Gastrocnemius medialis (tissue), 4 donors: ENCODE results near the gene HLA-DOB. TPM values are rescaled to one million over a fixed set of nuclear protein-coding genes. Genes with fewer than 3 reads are reported as not detected.

ENCODE experiments used
- ATAC-seq, 2 donors: fragments of 150-250 bp; one replicate each; pipeline ENCODE4 v1.9.1; 2016
- DNase-seq, 2 donors: peaks; one replicate each; pipeline ENCODE4 v3.0.0-alpha.2; 2019
- H3K27ac ChIP-seq, 4 donors: fragments of 200-600 bp; sonication (generic); 1 replicate in 1 of 4; 2 replicates in 3 of 4; pipeline ENCODE4 v1.5.1; 2016 to 2018; ENCODE audit warnings: mild to moderate bottlenecking in 2 of 4, moderate library complexity in 1 of 4
- H3K27me3 ChIP-seq, 3 donors: fragments of 200-600 bp; sonication (generic) in 2 of 3; 1 replicate in 1 of 3; 2 replicates in 2 of 3; pipeline versions ENCODE4 v1.5.1 to v1.6.0; 2016 to 2019; ENCODE audit warnings: mild to moderate bottlenecking in 1 of 3, moderate library complexity in 1 of 3
- H3K36me3 ChIP-seq, 2 donors: fragments of 200-600 bp; sonication (generic) in 1 of 2; one replicate each; pipeline ENCODE4 v1.5.1; 2017 to 2018
- H3K4me1 ChIP-seq, 2 donors: fragments of 200-600 bp; sonication (generic) in 1 of 2; one replicate each; pipeline ENCODE4 v1.5.1; 2016 to 2017; ENCODE audit warnings: mild to moderate bottlenecking in 2 of 2
- H3K4me3 ChIP-seq, 4 donors: fragments of 200-600 bp; sonication (generic) in 3 of 4; 1 replicate in 1 of 4; 2 replicates in 3 of 4; pipeline ENCODE4 v1.5.1; 2016 to 2019; ENCODE audit warnings: mild to moderate bottlenecking in 2 of 4
- H3K9me3 ChIP-seq, 3 donors: fragments of 200-600 bp; sonication (generic) in 2 of 3; 1 replicate in 1 of 3; 2 replicates in 2 of 3; pipeline ENCODE4 v1.5.1; 2016 to 2019
- CTCF ChIP-seq, 5 experiments: fragments of 450-650 bp in 3 of 5; fragments of 200-600 bp in 2 of 5; sonication (generic) in 2 of 5; IDR thresholded peaks in 4 of 5; conservative IDR thresholded peaks in 1 of 5; 1 replicate in 4 of 5; 2 replicates in 1 of 5; pipeline ENCODE4 v1.5.1; 2016 to 2019; ENCODE audit warnings: antibody characterized with exemption in 5 of 5, mild to moderate bottlenecking in 3 of 5, moderate library complexity in 3 of 5
- POLR2A ChIP-seq, 2 donors: fragments of 450-650 bp; IDR thresholded peaks; one replicate each; pipeline ENCODE4 v1.6.1; 2017; ENCODE audit warnings: antibody characterized with exemption in 2 of 2, mild to moderate bottlenecking in 2 of 2, moderate library complexity in 2 of 2
- in situ Hi-C, 4 donors: fragments of 200-750 bp; cut with MboI; loops; one replicate each; pipeline versions ENCODE4 v1.15.0 to v1.8.0; 2017; ENCODE audit warnings: low sequenced_read_pairs in 4 of 4
- intact Hi-C: fragments of 100-400 bp; cut with DNase I; formaldehyde crosslinking; loops from one replicate; pipeline ENCODE4 v1.15.1; 2023; ENCODE audit warnings: low total_unique reads
- total RNA-seq, 4 donors: library from RNA; depleted of rRNA; stranded (reverse); fragments of >200 nt; gene quantifications; one replicate each; pipeline versions ENCODE4 v1.1.0 to v1.2.3, GENCODE V29; 2016

The HLA-DOB gene
- total RNA-seq, 4 donors from 2014 or later, result 0.22 to 0.72 (median 0.36) TPM; not detected in 1

GRCh38 chr6:32849126-32849525 is 32.3 kb upstream of the HLA-DOB start:
- Histone ChIP-seq H3K36me3 (peaks cover 0 to 60% of the 10 kb centered on the region in 2 donors), H3K27me3 (no peaks in the 10 kb centered on the region), H3K4me1 (peaks cover 10 to 16% of the 10 kb centered on the region in 2 donors), H3K27ac (no peak overlapping the region), H3K4me3 (no peak overlapping the region), H3K9me3 (no peaks in the 10 kb centered on the region)
- intact Hi-C loops (no loop called here), in situ Hi-C loops (no loop called here)
- no peak for TF ChIP-seq POLR2A (IDR thresholded peaks at IDR 0.05)
- no peak for TF ChIP-seq CTCF (IDR thresholded peaks at IDR 0.05 in 4 of 5, conservative IDR thresholded peaks at IDR 0.05 in 1 of 5)
- ATAC-seq (no peak), DNase-seq (no peak)

DNA sequence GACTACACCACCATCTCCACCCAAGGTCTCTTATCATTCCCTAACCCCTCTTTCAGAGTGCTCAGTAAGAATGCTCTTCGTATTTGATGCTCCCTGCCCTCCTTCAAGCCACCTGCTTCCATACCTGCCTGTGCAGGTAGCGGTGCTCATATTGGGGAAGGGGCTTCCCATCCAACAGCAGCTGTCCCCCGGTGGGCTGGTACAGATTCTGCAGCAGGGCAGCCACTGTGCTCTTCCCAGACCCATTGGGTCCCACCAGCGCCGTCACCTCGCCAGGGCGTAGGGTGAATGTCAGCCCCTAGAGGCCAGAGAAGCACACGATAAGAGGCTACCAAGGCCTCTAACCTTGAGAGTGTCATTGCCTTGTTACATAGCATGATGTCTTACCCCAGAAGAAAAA is 31.0 kb upstream of the HLA-DOB start:
- no peak overlapping the region for H3K27ac ChIP-seq
- no peak for ATAC-seq
- intact Hi-C loops (no loop called here), in situ Hi-C loops (no loop called here)
- peaks cover 0 to 60% of the 10 kb centered on the region in 2 donors for H3K36me3 ChIP-seq
- no peak for DNase-seq
- no peak overlapping the region for H3K4me3 ChIP-seq
- H3K9me3 ChIP-seq, result no peaks in the 10 kb centered on the region
- H3K27me3 ChIP-seq, result no peaks in the 10 kb centered on the region
- TF ChIP-seq POLR2A (IDR thresholded peaks at IDR 0.05), result no peak
- no peak for TF ChIP-seq CTCF (IDR thresholded peaks at IDR 0.05 in 4 of 5, conservative IDR thresholded peaks at IDR 0.05 in 1 of 5)
- H3K4me1 ChIP-seq, result peaks cover 15 to 16% of the 10 kb centered on the region in 2 donors

DNA sequence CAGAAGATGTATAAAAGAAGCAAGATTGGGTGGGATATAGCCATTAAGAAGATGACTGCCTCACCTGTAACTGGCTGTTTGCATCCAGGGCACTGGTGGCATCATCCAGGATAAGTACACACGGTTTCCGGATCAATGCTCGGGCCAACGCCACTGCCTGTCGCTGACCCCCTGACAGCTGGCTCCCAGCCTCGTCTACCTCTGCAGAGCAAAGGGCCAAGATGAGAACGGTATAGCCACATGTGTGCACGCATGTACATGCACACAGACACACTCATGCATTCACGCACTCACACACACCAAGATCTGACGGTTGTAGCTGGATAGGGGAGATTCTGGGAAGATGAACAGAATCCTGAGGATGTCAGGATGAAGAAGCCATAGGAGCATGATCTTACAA is 30.2 kb upstream of the HLA-DOB start:
- ATAC-seq (no peak), DNase-seq (no peak)
- H3K4me1 ChIP-seq, result peaks cover 10 to 13% of the 10 kb centered on the region in 2 donors
- peaks cover 0 to 66% of the 10 kb centered on the region in 2 donors for H3K36me3 ChIP-seq
- no peaks in the 10 kb centered on the region for H3K9me3 ChIP-seq
- no peaks in the 10 kb centered on the region for H3K27me3 ChIP-seq
- no peak for TF ChIP-seq POLR2A (IDR thresholded peaks at IDR 0.05)
- H3K27ac ChIP-seq, result no peak overlapping the region
- H3K4me3 ChIP-seq, result no peak overlapping the region
- in situ Hi-C loops (no loop called here), intact Hi-C loops (no loop called here)

DNA sequence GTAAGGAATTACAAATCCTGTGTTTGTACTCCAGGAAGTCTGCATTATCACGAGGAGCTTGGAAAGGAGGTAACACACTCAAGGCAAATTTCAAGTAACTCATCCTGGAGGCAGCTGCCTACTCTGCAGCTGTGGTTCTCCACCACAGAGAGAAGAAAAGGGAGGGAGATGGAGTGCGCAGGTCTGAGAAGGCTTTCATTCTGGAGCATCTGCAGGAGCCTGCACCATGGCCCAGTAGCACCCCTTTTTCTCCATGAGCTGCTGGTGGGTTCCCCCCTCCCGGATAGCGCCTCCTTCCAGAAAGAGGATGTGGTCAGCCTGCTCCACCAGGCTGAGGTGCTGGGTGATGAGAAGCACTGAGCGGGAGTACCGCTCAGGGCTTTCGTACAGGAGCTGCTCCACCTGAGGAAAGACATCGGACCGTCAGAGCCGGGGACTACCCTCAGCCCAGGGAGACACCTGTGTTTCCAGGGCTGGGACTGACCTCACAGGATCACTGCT is 28.6 kb upstream of the HLA-DOB start:
- intact Hi-C loops (loop anchor here (2.0 kb wide), 1 partner anchor 669 kb away; the partner anchor contains the start of gene AGPAT1), in situ Hi-C loops (no loop called here)
- Histone ChIP-seq H3K9me3 (no peaks in the 10 kb centered on the region), H3K4me3 (peak overlapping the region; percentile 66 to 91 (median 72)), H3K36me3 (peaks cover 0 to 59% of the 10 kb centered on the region in 2 donors), H3K4me1 (peaks cover 4 to 10% of the 10 kb centered on the region in 2 donors), H3K27me3 (no peaks in the 10 kb centered on the region), H3K27ac (peak overlapping the region in 3 of 4 donors; percentile 91 to 92 (median 91))
- ATAC-seq, result no peak
- TF ChIP-seq CTCF (IDR thresholded peaks at IDR 0.05 in 4 of 5, conservative IDR thresholded peaks at IDR 0.05 in 1 of 5) (no peak), POLR2A (IDR thresholded peaks at IDR 0.05) (no peak)
- DNase-seq, result no peak

GRCh38 chr6:32844839-32845383 is 28.1 kb upstream of the HLA-DOB start:
- peaks cover 0 to 53% of the 10 kb centered on the region in 2 donors for H3K36me3 ChIP-seq
- H3K27me3 ChIP-seq, result no peaks in the 10 kb centered on the region
- DNase-seq, result no peak
- in situ Hi-C loops (no loop called here), intact Hi-C loops (loop anchor here (1.0 to 2.0 kb wide), 2 partner anchors 8 to 668 kb away; partner anchors contain the start of genes AGPAT1 and TAP1)
- no peak for ATAC-seq
- peak overlapping the region; percentile 82 to 92 (median 91) for H3K27ac ChIP-seq
- H3K4me1 ChIP-seq, result peaks cover 4 to 10% of the 10 kb centered on the region in 2 donors
- TF ChIP-seq CTCF (IDR thresholded peaks at IDR 0.05 in 4 of 5, conservative IDR thresholded peaks at IDR 0.05 in 1 of 5), result no peak
- TF ChIP-seq POLR2A (IDR thresholded peaks at IDR 0.05), result no peak
- H3K9me3 ChIP-seq, result no peaks in the 10 kb centered on the region
- H3K4me3 ChIP-seq, result peak overlapping the region; percentile 66 to 91 (median 72)
